OCI-LY3 (cell line): ENCODE data around the gene CRYL1.

Experiments
- H2AFZ ChIP-seq: fragments of 200-600, 300-600 bp; shearing (Covaris generic); 2 replicates; pipeline ENCODE4 v1.6.0; 2014; ENCODE audit warnings: antibody characterized with exemption, low read depth, low read length
- H3K27ac ChIP-seq: fragments of 200-600, 300-600 bp; sonication (generic); 2 replicates; pipeline ENCODE4 v1.5.1; 2014; ENCODE audit warnings: mild to moderate bottlenecking, low read length, moderate library complexity, mixed read lengths
- H3K27me3 ChIP-seq: fragments of 200-600, 300-600 bp; sonication (generic); 2 replicates; pipeline ENCODE4 v1.6.1; 2014; ENCODE audit warnings: low read depth, low read length, mixed read lengths
- H3K36me3 ChIP-seq: fragments of 200-600, 300-600 bp; sonication (generic); replicated peaks from 2 replicates; pipeline ENCODE3; 2014; ENCODE audit warnings: low read depth, low read length, mixed read lengths
- H3K4me1 ChIP-seq: fragments of 300-600, 200-600 bp; sonication (generic); 2 replicates; pipeline ENCODE4 v1.6.1; 2014; ENCODE audit warnings: low read length, mixed read lengths
- H3K4me2 ChIP-seq: fragments of 200-600, 300-600 bp; sonication (generic); 2 replicates; pipeline ENCODE4 v1.6.1; 2014; ENCODE audit warnings: low read length, mixed read lengths
- H3K4me3 ChIP-seq: fragments of 300-600, 200-600 bp; sonication (generic); 2 replicates; pipeline ENCODE4 v1.5.1; 2014; ENCODE audit warnings: antibody characterized with exemption, mild to moderate bottlenecking, low read length, moderate library complexity
- H3K79me2 ChIP-seq: fragments of 300-600, 200-600 bp; shearing (Covaris generic); 2 replicates; pipeline ENCODE4 v1.6.1; 2014; ENCODE audit warnings: mild to moderate bottlenecking, low read length, mixed read lengths
- H3K9ac ChIP-seq: fragments of 300-600, 200-600 bp; shearing (Covaris generic); 2 replicates; pipeline ENCODE4 v1.6.0; 2014; ENCODE audit warnings: mild to moderate bottlenecking, low read length, moderate library complexity
- H3K9me3 ChIP-seq: fragments of 200-600, 300-600 bp; shearing (Covaris generic); 2 replicates; pipeline ENCODE4 v1.6.1; 2014; ENCODE audit warnings: low read length, mixed read lengths; ENCODE audit not compliant: insufficient read depth
- H4K20me1 ChIP-seq: fragments of 200-600, 300-600 bp; sonication (generic); 2 replicates; pipeline ENCODE4 v1.6.1; 2016; ENCODE audit warnings: low read length, mixed read lengths; ENCODE audit not compliant: insufficient read depth
- CTCF ChIP-seq: fragments of 200-600, 300-600 bp; sonication (generic); IDR thresholded peaks from 2 replicates; pipeline ENCODE4 v1.5.1; 2014; ENCODE audit warnings: antibody characterized with exemption, low read length, low read depth
- EZH2phosphoT487 ChIP-seq: fragments of 200-600 bp; shearing (Covaris generic); IDR thresholded peaks from 2 replicates; pipeline ENCODE4 v1.6.1; 2018; ENCODE audit warnings: antibody characterized with exemption, mixed run types, low read depth

Gene CRYL1

DNA sequence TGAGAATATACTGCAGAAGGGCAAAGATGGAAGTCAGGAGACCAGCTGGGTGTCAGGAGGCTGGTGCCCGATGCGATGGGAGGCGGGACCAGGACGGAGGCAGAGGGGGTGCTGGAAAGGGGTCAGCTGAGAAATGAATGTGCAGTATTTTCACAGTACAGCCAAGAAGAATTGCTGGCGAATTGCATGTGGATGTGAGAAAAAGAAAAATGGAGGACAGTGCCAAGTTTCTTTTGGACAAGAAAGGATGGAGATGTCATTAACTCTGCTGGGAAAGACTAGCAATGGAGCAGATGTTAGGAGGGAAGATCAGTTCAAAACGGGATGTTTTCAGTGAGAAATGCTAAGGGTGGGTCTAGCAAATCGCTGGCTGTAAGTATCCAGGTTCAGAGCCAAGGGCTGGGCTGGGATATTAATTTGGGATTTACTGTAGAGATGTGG lies 7.0 kb downstream of the CRYL1 start:
- peaks cover 7% of the 10 kb centered on the region for H3K4me1 ChIP-seq

DNA sequence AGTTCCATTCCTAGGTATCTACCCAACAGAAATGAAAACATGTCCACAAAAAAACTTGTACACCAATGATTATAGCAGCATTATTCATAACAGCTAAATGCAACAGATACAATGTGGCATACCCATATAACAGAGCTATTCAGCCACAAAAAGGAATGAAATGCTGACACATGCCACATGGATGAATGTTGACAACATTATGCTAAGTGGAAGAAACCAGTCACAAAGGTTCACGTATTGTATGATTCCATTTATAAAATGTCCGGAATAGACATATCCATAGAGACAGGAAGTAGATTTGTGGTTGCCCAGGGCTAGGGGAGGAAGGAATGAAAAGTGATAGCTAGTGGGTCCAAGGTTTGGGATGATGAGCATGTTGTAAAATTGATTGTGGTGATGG lies 10.8 kb downstream of the CRYL1 start:
- no peak overlapping the region for H3K9ac ChIP-seq
- no peak overlapping the region for H2AFZ ChIP-seq
- no peaks in the 10 kb centered on the region for H3K27me3 ChIP-seq
- no peaks in the 10 kb centered on the region; the same call in 1 of the 2 replicates for H3K4me1 ChIP-seq
- H3K4me2 ChIP-seq, result no peak overlapping the region
- no peak overlapping the region for H3K4me3 ChIP-seq
- no peaks in the 10 kb centered on the region for H3K9me3 ChIP-seq
- H4K20me1 ChIP-seq, result no peaks in the 10 kb centered on the region
- no peak overlapping the region for H3K27ac ChIP-seq
- no peaks in the 10 kb centered on the region for H3K36me3 ChIP-seq
- H3K79me2 ChIP-seq, result no peaks in the 10 kb centered on the region
- TF ChIP-seq CTCF, result no peak
- no peak for TF ChIP-seq EZH2phosphoT487

More for the DNA sequence above, 7.0 kb downstream of the CRYL1 start:
- H3K27ac ChIP-seq, result no peak overlapping the region
- no peak overlapping the region for H3K4me2 ChIP-seq
- H3K9me3 ChIP-seq, result no peaks in the 10 kb centered on the region
- TF ChIP-seq CTCF, result no peak
- H3K27me3 ChIP-seq, result no peaks in the 10 kb centered on the region
- no peak overlapping the region for H3K4me3 ChIP-seq
- no peak overlapping the region for H2AFZ ChIP-seq
- H3K79me2 ChIP-seq, result no peaks in the 10 kb centered on the region
- H4K20me1 ChIP-seq, result no peaks in the 10 kb centered on the region
- no peaks in the 10 kb centered on the region for H3K36me3 ChIP-seq
- no peak overlapping the region for H3K9ac ChIP-seq

GRCh38 chr13:20513466-20513995 lies 12.1 kb downstream of the CRYL1 start:
- no peak overlapping the region for H3K4me2 ChIP-seq
- no peak overlapping the region for H3K27ac ChIP-seq
- no peaks in the 10 kb centered on the region for H3K27me3 ChIP-seq
- H2AFZ ChIP-seq, result no peak overlapping the region
- H3K4me1 ChIP-seq, result no peaks in the 10 kb centered on the region
- H3K79me2 ChIP-seq, result no peaks in the 10 kb centered on the region
- no peaks in the 10 kb centered on the region for H4K20me1 ChIP-seq
- no peaks in the 10 kb centered on the region for H3K36me3 ChIP-seq
- TF ChIP-seq CTCF, result no peak
- no peak for TF ChIP-seq EZH2phosphoT487
- no peaks in the 10 kb centered on the region for H3K9me3 ChIP-seq
- H3K9ac ChIP-seq, result no peak overlapping the region
- H3K4me3 ChIP-seq, result no peak overlapping the region

DNA sequence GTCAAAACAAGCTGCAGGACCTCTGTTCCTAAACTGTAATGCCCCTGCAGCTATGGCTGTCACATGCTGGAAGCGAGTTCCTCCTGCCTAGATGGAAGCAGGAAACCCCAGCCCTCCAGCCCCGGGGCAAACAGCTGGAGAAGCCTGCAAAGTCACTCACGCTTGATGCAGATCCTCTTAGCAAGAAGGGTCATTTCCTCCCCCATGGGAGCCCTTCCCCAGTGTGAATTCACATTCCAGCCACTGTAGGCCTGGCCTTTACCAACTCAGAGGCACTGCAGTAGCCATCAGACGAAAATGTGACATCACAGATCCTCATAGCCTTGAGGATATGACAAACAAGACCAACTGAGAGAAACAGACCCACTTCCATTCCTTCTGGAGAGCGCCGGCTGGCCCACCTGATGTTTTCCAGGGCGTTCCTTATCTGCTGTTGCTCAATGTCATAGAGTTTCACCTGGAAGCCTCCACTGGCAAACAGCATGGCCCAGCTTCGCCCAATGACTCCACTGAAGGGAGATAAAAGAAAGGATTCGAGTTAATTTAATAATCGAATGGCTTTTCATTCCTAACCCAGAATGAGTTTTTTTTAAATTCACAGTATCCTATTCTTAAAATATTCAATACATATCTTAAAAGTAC lies 13.5 kb downstream of the CRYL1 start:
- Histone ChIP-seq H3K27me3 (no peaks in the 10 kb centered on the region), H3K4me2 (no peak overlapping the region), H3K4me3 (no peak overlapping the region), H3K27ac (no peak overlapping the region), H3K4me1 (no peaks in the 10 kb centered on the region), H3K79me2 (no peaks in the 10 kb centered on the region), H3K9me3 (no peaks in the 10 kb centered on the region), H3K36me3 (no peaks in the 10 kb centered on the region), H4K20me1 (no peaks in the 10 kb centered on the region), H3K9ac (no peak overlapping the region), H2AFZ (no peak overlapping the region)
- no peak for TF ChIP-seq EZH2phosphoT487
- no peak for TF ChIP-seq CTCF
